ENCODE results near the gene MAGI2.

The MAGI2 gene

DNA sequence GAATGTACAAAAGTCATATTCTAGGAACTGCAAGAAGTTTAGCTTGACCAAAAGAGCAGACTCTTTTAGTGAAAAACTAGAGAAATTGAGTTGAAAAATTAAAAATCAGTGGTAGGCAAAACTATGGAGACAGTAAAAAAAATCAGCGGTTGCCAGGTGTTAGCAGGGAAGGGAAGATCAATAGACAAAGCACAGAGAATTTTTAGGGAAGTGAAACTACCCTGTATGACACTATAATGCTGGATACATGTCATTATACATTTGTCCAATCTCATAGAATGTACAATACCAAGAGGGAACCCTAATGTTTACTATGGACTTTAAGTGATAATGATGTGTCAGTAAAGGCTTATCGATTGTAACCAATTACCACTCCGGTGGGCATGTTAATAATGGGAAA is 761.9 kb downstream of the MAGI2 start (continued):
- TF ChIP-seq, protein P1, sequence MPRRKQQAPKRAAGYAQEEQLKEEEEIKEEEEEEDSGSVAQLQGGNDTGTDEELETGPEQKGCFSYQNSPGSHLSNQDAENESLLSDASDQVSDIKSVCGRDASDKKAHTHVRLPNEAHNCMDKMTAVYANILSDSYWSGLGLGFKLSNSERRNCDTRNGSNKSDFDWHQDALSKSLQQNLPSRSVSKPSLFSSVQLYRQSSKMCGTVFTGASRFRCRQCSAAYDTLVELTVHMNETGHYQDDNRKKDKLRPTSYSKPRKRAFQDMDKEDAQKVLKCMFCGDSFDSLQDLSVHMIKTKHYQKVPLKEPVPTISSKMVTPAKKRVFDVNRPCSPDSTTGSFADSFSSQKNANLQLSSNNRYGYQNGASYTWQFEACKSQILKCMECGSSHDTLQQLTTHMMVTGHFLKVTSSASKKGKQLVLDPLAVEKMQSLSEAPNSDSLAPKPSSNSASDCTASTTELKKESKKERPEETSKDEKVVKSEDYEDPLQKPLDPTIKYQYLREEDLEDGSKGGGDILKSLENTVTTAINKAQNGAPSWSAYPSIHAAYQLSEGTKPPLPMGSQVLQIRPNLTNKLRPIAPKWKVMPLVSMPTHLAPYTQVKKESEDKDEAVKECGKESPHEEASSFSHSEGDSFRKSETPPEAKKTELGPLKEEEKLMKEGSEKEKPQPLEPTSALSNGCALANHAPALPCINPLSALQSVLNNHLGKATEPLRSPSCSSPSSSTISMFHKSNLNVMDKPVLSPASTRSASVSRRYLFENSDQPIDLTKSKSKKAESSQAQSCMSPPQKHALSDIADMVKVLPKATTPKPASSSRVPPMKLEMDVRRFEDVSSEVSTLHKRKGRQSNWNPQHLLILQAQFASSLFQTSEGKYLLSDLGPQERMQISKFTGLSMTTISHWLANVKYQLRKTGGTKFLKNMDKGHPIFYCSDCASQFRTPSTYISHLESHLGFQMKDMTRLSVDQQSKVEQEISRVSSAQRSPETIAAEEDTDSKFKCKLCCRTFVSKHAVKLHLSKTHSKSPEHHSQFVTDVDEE (CRISPR knock-in tag; IDR thresholded peaks at IDR 0.05): no peak
- TF ChIP-seq ZC3H10 (CRISPR knock-in tag; IDR thresholded peaks at IDR 0.05) (no peak), GLIS3 (CRISPR knock-in tag; IDR thresholded peaks at IDR 0.05) (no peak), TOX (CRISPR knock-in tag; IDR thresholded peaks at IDR 0.05; ENCODE audit: borderline replicate concordance) (no peak), ESRRG (CRISPR knock-in tag; IDR thresholded peaks at IDR 0.05) (no peak)
- TF ChIP-seq, protein P2, sequence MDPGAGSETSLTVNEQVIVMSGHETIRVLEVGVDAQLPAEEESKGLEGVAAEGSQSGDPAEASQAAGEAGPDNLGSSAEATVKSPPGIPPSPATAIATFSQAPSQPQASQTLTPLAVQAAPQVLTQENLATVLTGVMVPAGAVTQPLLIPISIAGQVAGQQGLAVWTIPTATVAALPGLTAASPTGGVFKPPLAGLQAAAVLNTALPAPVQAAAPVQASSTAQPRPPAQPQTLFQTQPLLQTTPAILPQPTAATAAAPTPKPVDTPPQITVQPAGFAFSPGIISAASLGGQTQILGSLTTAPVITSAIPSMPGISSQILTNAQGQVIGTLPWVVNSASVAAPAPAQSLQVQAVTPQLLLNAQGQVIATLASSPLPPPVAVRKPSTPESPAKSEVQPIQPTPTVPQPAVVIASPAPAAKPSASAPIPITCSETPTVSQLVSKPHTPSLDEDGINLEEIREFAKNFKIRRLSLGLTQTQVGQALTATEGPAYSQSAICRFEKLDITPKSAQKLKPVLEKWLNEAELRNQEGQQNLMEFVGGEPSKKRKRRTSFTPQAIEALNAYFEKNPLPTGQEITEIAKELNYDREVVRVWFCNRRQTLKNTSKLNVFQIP (CRISPR knock-in tag; IDR thresholded peaks at IDR 0.05; ENCODE audit: borderline replicate concordance, low read depth): no peak
- TF ChIP-seq, protein P3, sequence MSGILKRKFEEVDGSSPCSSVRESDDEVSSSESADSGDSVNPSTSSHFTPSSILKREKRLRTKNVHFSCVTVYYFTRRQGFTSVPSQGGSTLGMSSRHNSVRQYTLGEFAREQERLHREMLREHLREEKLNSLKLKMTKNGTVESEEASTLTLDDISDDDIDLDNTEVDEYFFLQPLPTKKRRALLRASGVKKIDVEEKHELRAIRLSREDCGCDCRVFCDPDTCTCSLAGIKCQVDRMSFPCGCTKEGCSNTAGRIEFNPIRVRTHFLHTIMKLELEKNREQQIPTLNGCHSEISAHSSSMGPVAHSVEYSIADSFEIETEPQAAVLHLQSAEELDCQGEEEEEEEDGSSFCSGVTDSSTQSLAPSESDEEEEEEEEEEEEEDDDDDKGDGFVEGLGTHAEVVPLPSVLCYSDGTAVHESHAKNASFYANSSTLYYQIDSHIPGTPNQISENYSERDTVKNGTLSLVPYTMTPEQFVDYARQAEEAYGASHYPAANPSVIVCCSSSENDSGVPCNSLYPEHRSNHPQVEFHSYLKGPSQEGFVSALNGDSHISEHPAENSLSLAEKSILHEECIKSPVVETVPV (CRISPR knock-in tag; IDR thresholded peaks at IDR 0.05): no peak
- TF ChIP-seq, protein P4, sequence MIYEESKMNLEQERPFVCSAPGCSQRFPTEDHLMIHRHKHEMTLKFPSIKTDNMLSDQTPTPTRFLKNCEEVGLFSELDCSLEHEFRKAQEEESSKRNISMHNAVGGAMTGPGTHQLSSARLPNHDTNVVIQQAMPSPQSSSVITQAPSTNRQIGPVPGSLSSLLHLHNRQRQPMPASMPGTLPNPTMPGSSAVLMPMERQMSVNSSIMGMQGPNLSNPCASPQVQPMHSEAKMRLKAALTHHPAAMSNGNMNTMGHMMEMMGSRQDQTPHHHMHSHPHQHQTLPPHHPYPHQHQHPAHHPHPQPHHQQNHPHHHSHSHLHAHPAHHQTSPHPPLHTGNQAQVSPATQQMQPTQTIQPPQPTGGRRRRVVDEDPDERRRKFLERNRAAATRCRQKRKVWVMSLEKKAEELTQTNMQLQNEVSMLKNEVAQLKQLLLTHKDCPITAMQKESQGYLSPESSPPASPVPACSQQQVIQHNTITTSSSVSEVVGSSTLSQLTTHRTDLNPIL (CRISPR knock-in tag; IDR thresholded peaks at IDR 0.05; ENCODE audit: low read depth): no peak

DNA sequence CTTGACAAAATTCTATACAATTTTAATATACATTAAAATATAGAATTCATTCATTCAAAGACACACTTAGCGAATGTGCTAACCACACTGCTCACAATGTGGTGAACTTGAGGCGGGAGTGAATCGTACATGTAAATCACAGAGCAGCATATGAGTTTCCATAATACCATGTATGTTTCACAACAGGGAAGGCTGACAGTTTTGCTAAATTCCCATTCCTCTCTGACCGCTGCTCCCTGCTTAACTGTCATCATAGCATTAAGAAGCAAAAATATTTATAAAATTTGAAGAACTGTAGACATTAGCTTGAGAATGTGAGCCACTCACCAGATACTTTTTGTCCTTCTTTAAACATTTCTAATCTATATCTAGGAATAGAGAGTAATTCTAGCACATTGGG is 763.3 kb downstream of the MAGI2 start:
- ATAC-seq: no peak
- TF ChIP-seq, protein P1 (CRISPR knock-in tag; IDR thresholded peaks at IDR 0.05): no peak
- TF ChIP-seq, protein P3 (CRISPR knock-in tag; IDR thresholded peaks at IDR 0.05): no peak
- no peak for TF ChIP-seq TOX (CRISPR knock-in tag; IDR thresholded peaks at IDR 0.05; ENCODE audit: borderline replicate concordance)
- TF ChIP-seq ISL1 (CRISPR knock-in tag; IDR thresholded peaks at IDR 0.05): no peak
- TF ChIP-seq, protein P4 (CRISPR knock-in tag; IDR thresholded peaks at IDR 0.05; ENCODE audit: low read depth): no peak

DNA sequence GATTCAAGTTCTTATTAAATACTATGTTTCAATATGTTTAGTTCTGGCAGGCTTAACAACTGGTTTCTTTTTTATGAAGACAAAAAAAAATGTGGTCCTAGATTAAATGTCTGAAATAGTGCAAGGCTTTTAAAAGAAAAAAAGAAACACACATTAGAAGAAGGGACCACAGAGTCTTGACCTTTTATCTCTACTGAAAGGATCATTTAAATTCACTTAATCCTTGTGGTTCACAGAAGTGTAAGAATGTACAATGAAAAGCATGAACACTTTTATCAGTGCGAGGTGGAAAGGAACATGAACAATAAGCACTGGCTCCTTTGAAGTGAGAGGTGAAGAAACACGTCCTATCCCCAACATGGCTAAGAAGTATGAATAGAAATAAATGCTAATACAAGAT is 765.1 kb downstream of the MAGI2 start:
- ATAC-seq: no peak
- no peak for TF ChIP-seq ARNTL (CRISPR knock-in tag; IDR thresholded peaks at IDR 0.05; ENCODE audit: borderline replicate concordance, low read depth)
- no peak for TF ChIP-seq OSR1 (CRISPR knock-in tag; IDR thresholded peaks at IDR 0.05)
- TF ChIP-seq ZNF565 (CRISPR knock-in tag; conservative IDR thresholded peaks at IDR 0.05; ENCODE audit: low read depth): no peak
- TF ChIP-seq, protein P2 (CRISPR knock-in tag; IDR thresholded peaks at IDR 0.05; ENCODE audit: borderline replicate concordance, low read depth): no peak
- TF ChIP-seq, protein P5, sequence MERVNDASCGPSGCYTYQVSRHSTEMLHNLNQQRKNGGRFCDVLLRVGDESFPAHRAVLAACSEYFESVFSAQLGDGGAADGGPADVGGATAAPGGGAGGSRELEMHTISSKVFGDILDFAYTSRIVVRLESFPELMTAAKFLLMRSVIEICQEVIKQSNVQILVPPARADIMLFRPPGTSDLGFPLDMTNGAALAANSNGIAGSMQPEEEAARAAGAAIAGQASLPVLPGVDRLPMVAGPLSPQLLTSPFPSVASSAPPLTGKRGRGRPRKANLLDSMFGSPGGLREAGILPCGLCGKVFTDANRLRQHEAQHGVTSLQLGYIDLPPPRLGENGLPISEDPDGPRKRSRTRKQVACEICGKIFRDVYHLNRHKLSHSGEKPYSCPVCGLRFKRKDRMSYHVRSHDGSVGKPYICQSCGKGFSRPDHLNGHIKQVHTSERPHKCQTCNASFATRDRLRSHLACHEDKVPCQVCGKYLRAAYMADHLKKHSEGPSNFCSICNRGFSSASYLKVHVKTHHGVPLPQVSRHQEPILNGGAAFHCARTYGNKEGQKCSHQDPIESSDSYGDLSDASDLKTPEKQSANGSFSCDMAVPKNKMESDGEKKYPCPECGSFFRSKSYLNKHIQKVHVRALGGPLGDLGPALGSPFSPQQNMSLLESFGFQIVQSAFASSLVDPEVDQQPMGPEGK (CRISPR knock-in tag; IDR thresholded peaks at IDR 0.05; ENCODE audit: borderline replicate concordance): no peak
- TF ChIP-seq ZNF8 (CRISPR knock-in tag; IDR thresholded peaks at IDR 0.05): no peak
- TF ChIP-seq, protein P3 (CRISPR knock-in tag; IDR thresholded peaks at IDR 0.05): no peak
- TF ChIP-seq ZFP30 (CRISPR knock-in tag; IDR thresholded peaks at IDR 0.05): no peak
- no peak for TF ChIP-seq ISL1 (CRISPR knock-in tag; IDR thresholded peaks at IDR 0.05)
- TF ChIP-seq TOX (CRISPR knock-in tag; IDR thresholded peaks at IDR 0.05; ENCODE audit: borderline replicate concordance): no peak
- no peak for TF ChIP-seq CSDC2 (CRISPR knock-in tag; IDR thresholded peaks at IDR 0.05)
- no peak for TF ChIP-seq ZFP3 (CRISPR knock-in tag; IDR thresholded peaks at IDR 0.05)

Data from SK-N-SH treated with all-trans-retinoic acid at 6 μM for 48 hours (cell line).